Fibroblast of lung (primary cell): Measurements from ENCODE around the gene RIN1. TPM values are rescaled to one million over a fixed set of nuclear protein-coding genes. Genes with fewer than 3 reads are reported as not detected.

Experiments used
- DNase-seq, 2 donors: peaks; one replicate each; pipeline versions ENCODE4 v3.0.0 to v3.0.0-alpha.2; 2010; ENCODE audit warnings: low read depth in 2 of 2
- H2AFZ ChIP-seq: 2 replicates; pipeline ENCODE4 v1.5.1; 2012; ENCODE audit warnings: low read length, control low read depth, inconsistent platforms
- H3K27ac ChIP-seq: 2 replicates; pipeline ENCODE4 v1.5.1; 2011; ENCODE audit warnings: low read length, control low read depth; ENCODE audit not compliant: insufficient read depth
- H3K27me3 ChIP-seq: 2 replicates; pipeline ENCODE4 v1.5.1; 2011; ENCODE audit warnings: mild to moderate bottlenecking, low read length; ENCODE audit not compliant: control insufficient read depth, insufficient read depth
- H3K36me3 ChIP-seq: 2 replicates; pipeline ENCODE4 v1.5.1; 2011; ENCODE audit warnings: low read length; ENCODE audit not compliant: control insufficient read depth, insufficient read depth
- H3K4me1 ChIP-seq: 2 replicates; pipeline ENCODE4 v1.5.1; 2011; ENCODE audit warnings: low read length; ENCODE audit not compliant: control insufficient read depth, insufficient read depth; ENCODE audit errors: extremely low read depth
- H3K4me2 ChIP-seq: 2 replicates; pipeline ENCODE4 v1.5.1; 2011; ENCODE audit warnings: low read length, control low read depth; ENCODE audit not compliant: insufficient read depth; ENCODE audit errors: extremely low read depth
- H3K4me3 ChIP-seq, 4 experiments: fragments of 200-600 bp in 1 of 4; sonication (generic) in 1 of 4; replicated peaks in 1 of 4; 2 replicates each; pipeline ENCODE4 v1.5.1; 2011 to 2016; ENCODE audit warnings: low read length in 4 of 4, low read depth in 3 of 4, mild to moderate bottlenecking in 3 of 4, control low read depth in 2 of 4, inconsistent platforms in 1 of 4, mixed read lengths in 1 of 4; ENCODE audit not compliant: insufficient read depth in 1 of 4; ENCODE audit errors: control extremely low read depth in 1 of 4
- H3K79me2 ChIP-seq: 2 replicates; pipeline ENCODE4 v1.5.1; 2012; ENCODE audit warnings: mild to moderate bottlenecking, low read length, inconsistent platforms; ENCODE audit not compliant: control insufficient read depth, insufficient read depth
- H3K9ac ChIP-seq: 2 replicates; pipeline ENCODE4 v1.5.1; 2011; ENCODE audit warnings: mild to moderate bottlenecking, low read length, control low read depth; ENCODE audit not compliant: insufficient read depth
- H3K9me3 ChIP-seq: 2 replicates; pipeline ENCODE4 v1.5.1; 2012; ENCODE audit warnings: low read depth, low read length; ENCODE audit not compliant: control insufficient read depth, insufficient read depth
- H4K20me1 ChIP-seq: 2 replicates; pipeline ENCODE4 v1.5.1; 2011; ENCODE audit warnings: low read length; ENCODE audit not compliant: control insufficient read depth, insufficient read depth; ENCODE audit errors: extremely low read depth
- CTCF ChIP-seq, 2 donors: IDR thresholded peaks in 1 of 2; conservative IDR thresholded peaks in 1 of 2; 1 replicate in 1 of 2; 2 replicates in 1 of 2; pipeline ENCODE4 v1.5.1; 2011 to 2012; ENCODE audit warnings: low read length in 2 of 2, control low read depth in 1 of 2, inconsistent platforms in 1 of 2, low read depth in 1 of 2, mild to moderate bottlenecking in 1 of 2
- EZH2 ChIP-seq: IDR thresholded peaks from 2 replicates; pipeline ENCODE4 v1.5.1; 2012; ENCODE audit warnings: low read length, control low read depth, mild to moderate bottlenecking; ENCODE audit errors: missing control alignments
- polyA plus RNA-seq, 2 donors: library from polyadenylated mRNA; depleted of rRNA in 1 of 2; stranded (reverse) in 1 of 2; unstranded in 1 of 2; fragments of >200 nt; gene quantifications; 2 replicates each; pipeline ENCODE4 v1.2.1, GENCODE V29; 2011 to 2012; ENCODE audit warnings: missing spikeins in 1 of 2
- total RNA-seq: library from RNA; depleted of rRNA; stranded (reverse); fragments of >200 nt; gene quantifications from 2 replicates; pipeline ENCODE4 v1.2.1, GENCODE V29; 2014

Gene RIN1
- total and polyA plus RNA-seq, 2 donors (not counting 1 experiment from before 2014, with no cell fraction given), result 6.3 to 22.1 TPM

GRCh38 chr11:66329165-66329673 lies 7.0 kb downstream of the RIN1 start:
- no peak overlapping the region for H2AFZ ChIP-seq
- H4K20me1 ChIP-seq, result no peaks in the 10 kb centered on the region
- H3K4me2 ChIP-seq, result no peak overlapping the region
- peaks cover 18% of the 10 kb centered on the region for H3K79me2 ChIP-seq
- peak overlapping the region; percentile 34 for H3K27ac ChIP-seq
- peaks cover 31% of the 10 kb centered on the region for H3K36me3 ChIP-seq
- TF ChIP-seq CTCF (conservative IDR thresholded peaks at IDR 0.05 in 1 of 2, IDR thresholded peaks at IDR 0.05 in 1 of 2; ENCODE audit: low read depth in 1 of 2, low read length in 2 of 2) (no peak), EZH2 (no peak)
- no peaks in the 10 kb centered on the region for H3K9me3 ChIP-seq
- no peak for DNase-seq
- no peaks in the 10 kb centered on the region for H3K27me3 ChIP-seq
- H3K4me1 ChIP-seq, result peaks cover 40% of the 10 kb centered on the region
- H3K9ac ChIP-seq, result no peak overlapping the region
- no peak overlapping the region for H3K4me3 ChIP-seq

GRCh38 chr11:66328302-66329144 lies 7.7 kb downstream of the RIN1 start:
- no peaks in the 10 kb centered on the region for H3K27me3 ChIP-seq
- H3K4me2 ChIP-seq, result peak overlapping the region; percentile 68
- no peaks in the 10 kb centered on the region for H4K20me1 ChIP-seq
- peaks cover 11% of the 10 kb centered on the region for H3K79me2 ChIP-seq
- DNase-seq, result peak; percentile 62 to 71
- H3K9me3 ChIP-seq, result no peaks in the 10 kb centered on the region
- H3K27ac ChIP-seq, result peak overlapping the region; percentile 89
- peaks cover 42% of the 10 kb centered on the region for H3K4me1 ChIP-seq
- peak; percentile 88 to 89 for TF ChIP-seq CTCF (conservative IDR thresholded peaks at IDR 0.05 in 1 of 2, IDR thresholded peaks at IDR 0.05 in 1 of 2; ENCODE audit: low read depth in 1 of 2, low read length in 2 of 2)
- no peak for TF ChIP-seq EZH2
- peaks cover 24% of the 10 kb centered on the region for H3K36me3 ChIP-seq
- peak overlapping the region; percentile 7 for H3K9ac ChIP-seq
- no peak overlapping the region for H3K4me3 ChIP-seq
- peak overlapping the region; percentile 30 for H2AFZ ChIP-seq

- Histone ChIP-seq H3K27me3 (no peaks in the 10 kb centered on the region), H2AFZ (no peak overlapping the region), H3K4me1 (peaks cover 43% of the 10 kb centered on the region), H3K27ac (peak overlapping the region; percentile 89), H3K9me3 (no peaks in the 10 kb centered on the region), H3K79me2 (peaks cover 5% of the 10 kb centered on the region), H3K4me3 (no peak overlapping the region), H4K20me1 (no peaks in the 10 kb centered on the region), H3K4me2 (no peak overlapping the region), H3K36me3 (peaks cover 19% of the 10 kb centered on the region), H3K9ac (no peak overlapping the region)
- DNase-seq, result no peak
- no peak for TF ChIP-seq EZH2
- no peak for TF ChIP-seq CTCF (conservative IDR thresholded peaks at IDR 0.05 in 1 of 2, IDR thresholded peaks at IDR 0.05 in 1 of 2; ENCODE audit: low read depth in 1 of 2, low read length in 2 of 2)
Measured at GRCh38 chr11:66328031-66328301, 8.3 kb downstream of the RIN1 start.
